Measurements from ENCODE around the gene CPZ.

DNA sequence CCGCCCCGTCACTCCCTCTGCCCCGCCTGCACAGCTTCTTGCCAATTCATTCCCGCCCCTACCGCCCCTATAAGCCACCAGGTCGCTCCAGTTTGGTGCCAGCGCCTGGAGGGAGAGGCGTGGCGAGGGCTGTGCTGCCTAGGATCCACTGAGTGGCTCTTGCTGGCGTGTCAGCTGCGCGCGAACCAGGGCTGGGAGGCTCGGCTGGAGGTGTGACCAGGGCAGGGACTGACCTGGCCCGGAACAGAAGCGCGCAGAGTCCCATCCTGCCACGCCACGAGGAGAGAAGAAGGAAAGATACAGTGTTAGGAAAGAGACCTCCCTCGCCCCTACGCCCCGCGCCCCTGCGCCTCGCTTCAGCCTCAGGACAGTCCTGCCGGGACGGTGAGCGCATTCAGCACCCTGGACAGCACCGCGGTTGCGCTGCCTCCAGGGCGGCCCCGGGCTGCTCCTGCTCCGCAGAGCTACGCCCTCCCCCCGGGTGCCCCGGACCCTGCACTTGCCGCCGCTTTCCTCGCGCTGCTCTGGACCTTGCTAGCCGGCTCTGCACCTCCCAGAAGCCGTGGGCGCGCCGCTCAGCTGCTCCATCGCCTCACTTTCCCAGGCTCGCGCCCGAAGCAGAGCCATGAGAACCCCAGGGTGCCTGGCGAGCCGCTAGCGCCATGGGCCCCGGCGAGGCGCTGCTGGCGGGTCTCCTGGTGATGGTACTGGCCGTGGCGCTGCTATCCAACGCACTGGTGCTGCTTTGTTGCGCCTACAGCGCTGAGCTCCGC lies 12.1 kb upstream of the CPZ start, which contains the start of gene GPR78:
- TF ChIP-seq, protein P1, sequence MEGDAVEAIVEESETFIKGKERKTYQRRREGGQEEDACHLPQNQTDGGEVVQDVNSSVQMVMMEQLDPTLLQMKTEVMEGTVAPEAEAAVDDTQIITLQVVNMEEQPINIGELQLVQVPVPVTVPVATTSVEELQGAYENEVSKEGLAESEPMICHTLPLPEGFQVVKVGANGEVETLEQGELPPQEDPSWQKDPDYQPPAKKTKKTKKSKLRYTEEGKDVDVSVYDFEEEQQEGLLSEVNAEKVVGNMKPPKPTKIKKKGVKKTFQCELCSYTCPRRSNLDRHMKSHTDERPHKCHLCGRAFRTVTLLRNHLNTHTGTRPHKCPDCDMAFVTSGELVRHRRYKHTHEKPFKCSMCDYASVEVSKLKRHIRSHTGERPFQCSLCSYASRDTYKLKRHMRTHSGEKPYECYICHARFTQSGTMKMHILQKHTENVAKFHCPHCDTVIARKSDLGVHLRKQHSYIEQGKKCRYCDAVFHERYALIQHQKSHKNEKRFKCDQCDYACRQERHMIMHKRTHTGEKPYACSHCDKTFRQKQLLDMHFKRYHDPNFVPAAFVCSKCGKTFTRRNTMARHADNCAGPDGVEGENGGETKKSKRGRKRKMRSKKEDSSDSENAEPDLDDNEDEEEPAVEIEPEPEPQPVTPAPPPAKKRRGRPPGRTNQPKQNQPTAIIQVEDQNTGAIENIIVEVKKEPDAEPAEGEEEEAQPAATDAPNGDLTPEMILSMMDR (IDR thresholded peaks at IDR 0.05) = no peak
- TF ChIP-seq POLR2A (IDR thresholded peaks at IDR 0.05) = no peak
